ENCODE results near the gene TRNAU1AP. TPM values are rescaled to one million over a fixed set of nuclear protein-coding genes. Genes with fewer than 3 reads are reported as not detected.

The TRNAU1AP gene
- total RNA-seq, 8 experiments from 2014 or later = 11.7 to 40.1 (median 33.0) TPM

DNA sequence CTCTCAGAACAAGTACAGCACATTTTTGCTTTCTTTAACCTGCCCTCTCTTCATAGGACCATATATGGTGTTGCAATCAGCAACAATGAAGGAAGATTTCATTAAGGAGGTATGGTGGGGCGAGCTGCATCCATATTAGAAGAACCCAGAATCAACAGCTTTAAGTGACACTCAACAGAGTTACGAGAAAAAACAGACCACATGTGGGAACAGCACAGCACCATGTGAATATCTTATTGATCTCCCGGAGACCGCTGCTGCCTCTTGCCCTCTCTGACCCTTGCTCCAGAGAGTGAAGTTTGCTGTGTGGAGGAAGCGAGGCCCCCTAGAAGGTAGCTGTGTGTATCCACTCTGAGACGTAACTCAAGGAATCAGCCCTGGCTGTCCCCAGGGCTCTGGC is 52.1 kb downstream of the TRNAU1AP start:
- no peak overlapping the region for H3K4me3 ChIP-seq
- in situ Hi-C loops (cut with MboI; ENCODE audit: low pct_unique_long_range_greater_than_20kb in 2 of 9, low sequenced_read_pairs in 9 of 9, unreplicated experiment in 9 of 9) = loop anchor here in 1 of 9 experiments (25.0 kb wide), 1 partner anchor 243 kb away; the partner anchor contains the start of gene PHACTR4
- H3K27ac ChIP-seq = no peak overlapping the region
- WGBS, 10 experiments = 50 to 100% (median 83%) methylated on average over 1 to 6 of the region's 6 CpGs; no CpG with 5 or more reads in 3 of the 10 experiments
- no peaks in the 10 kb centered on the region for H3K4me1 ChIP-seq (replicated peaks in 1 of 2)
- no peak for ATAC-seq (replicated peaks in 6 of 8)

DNA sequence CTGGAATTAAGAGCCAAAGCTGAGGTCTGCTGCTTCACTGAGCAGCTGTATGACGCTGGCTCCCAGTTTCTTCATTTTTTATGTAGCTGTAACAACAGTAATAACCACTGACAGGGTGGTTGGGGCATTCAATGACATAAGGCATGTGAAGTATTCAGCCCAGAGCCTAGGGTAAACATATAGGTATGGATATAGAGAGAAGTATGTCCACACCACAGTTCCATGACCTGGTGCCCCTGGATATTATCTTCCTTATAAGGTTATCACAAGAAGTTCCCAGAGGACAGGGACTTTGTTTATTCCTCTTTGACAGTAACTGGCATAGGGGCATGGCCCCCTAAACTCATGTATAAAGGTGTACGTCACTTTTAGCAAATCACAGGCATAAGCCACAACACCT is 53.9 kb downstream of the TRNAU1AP start:
- H3K27ac ChIP-seq = no peak overlapping the region
- no peaks in the 10 kb centered on the region for H3K4me1 ChIP-seq (replicated peaks in 1 of 2)
- in situ Hi-C loops (cut with MboI; ENCODE audit: low pct_unique_long_range_greater_than_20kb in 2 of 9, low sequenced_read_pairs in 9 of 9, unreplicated experiment in 9 of 9) = loop anchor here in 1 of 9 experiments (25.0 kb wide), 1 partner anchor 244 kb away; the partner anchor contains the start of gene PHACTR4
- no peak for ATAC-seq (replicated peaks in 6 of 8)
- 67 to 100% (median 91%) methylated on average over 1 to 2 of the region's 2 CpGs; no CpG with 5 or more reads in 4 of the 10 experiments for WGBS, 10 experiments
- no peak overlapping the region for H3K4me3 ChIP-seq

- in situ Hi-C loops (cut with MboI; ENCODE audit: low pct_unique_long_range_greater_than_20kb in 2 of 9, low sequenced_read_pairs in 9 of 9, unreplicated experiment in 9 of 9) = loop anchor here in 1 of 9 experiments (25.0 kb wide), 1 partner anchor 251 kb away; the partner anchor contains the start of gene PHACTR4
- no peak overlapping the region for H3K4me3 ChIP-seq
- WGBS, 10 experiments = 50 to 100% (median 88%) methylated on average over 1 to 5 of the region's 5 CpGs; no CpG with 5 or more reads in 2 of the 10 experiments
- no peaks in the 10 kb centered on the region for H3K4me1 ChIP-seq (replicated peaks in 1 of 2)
- no peak for ATAC-seq (replicated peaks in 6 of 8)
- no peak overlapping the region for H3K27ac ChIP-seq
Observed at GRCh38 chr1:28613175-28613574, 60.3 kb downstream of the TRNAU1AP start.

Other genes with a start within 250 kb of the TRNAU1AP start
- gene MED18, start 224.0 kb upstream of the TRNAU1AP start, total RNA-seq = 10 to 100 TPM; 12.7 to 19.2 (median 16.4) TPM
- gene PHACTR4, start 183.3 kb upstream of the TRNAU1AP start, total RNA-seq = 10 to 100 TPM in 7 of 8 experiments, 1 to 10 TPM in 1; 5.5 to 34.1 (median 20.5) TPM
- 10 to 100 TPM in 7 of 8 experiments, 1 to 10 TPM in 1; 8.4 to 76.8 (median 16.3) TPM for gene RCC1, start 47.0 kb upstream of the TRNAU1AP start, total RNA-seq
- 1 to 10 TPM in 5 of 8 experiments, under 1 TPM in 3; 0.36 to 1.9 (median 1.1) TPM for gene RAB42, start 39.2 kb downstream of the TRNAU1AP start, total RNA-seq
- gene TAF12, start 90.0 kb downstream of the TRNAU1AP start, total RNA-seq = 10 to 100 TPM; 33.9 to 64.4 (median 43.2) TPM
- gene RNU11, start 95.5 kb downstream of the TRNAU1AP start, total RNA-seq = not detected
- 10 to 100 TPM in 5 of 8 experiments, 1 to 10 TPM in 3; 5.8 to 15.2 (median 11.8) TPM for gene GMEB1, start 115.7 kb downstream of the TRNAU1AP start, total RNA-seq
- gene YTHDF2, start 183.9 kb downstream of the TRNAU1AP start, total RNA-seq = 100 to 1,000 TPM in 3 of 8 experiments, 10 to 100 TPM in 5; 60.2 to 149 (median 88.6) TPM